Upper lobe of left lung (tissue), 4 donors: Measurements from ENCODE around the gene RHOT2.

Source experiments
- CTCF ChIP-seq, 6 experiments: fragments of 450-650 bp in 4 of 6; fragments of 200-600 bp in 2 of 6; sonication (generic) in 2 of 6; IDR thresholded peaks; one replicate each; pipeline ENCODE4 v1.5.1; 2016 to 2019; ENCODE audit warnings: antibody characterized with exemption in 6 of 6
- EP300 ChIP-seq, 4 donors: sonication (generic); formaldehyde crosslinking; IDR thresholded peaks; one replicate each; pipeline ENCODE4 v1.5.1; 2017; ENCODE audit warnings: antibody characterized with exemption in 4 of 4, control low read depth in 2 of 4
- POLR2A ChIP-seq, 4 donors: fragments of 450-650 bp; IDR thresholded peaks; one replicate each; pipeline ENCODE4 v1.5.1; 2016 to 2017; ENCODE audit warnings: antibody characterized with exemption in 4 of 4, mild to moderate bottlenecking in 2 of 4

DNA sequence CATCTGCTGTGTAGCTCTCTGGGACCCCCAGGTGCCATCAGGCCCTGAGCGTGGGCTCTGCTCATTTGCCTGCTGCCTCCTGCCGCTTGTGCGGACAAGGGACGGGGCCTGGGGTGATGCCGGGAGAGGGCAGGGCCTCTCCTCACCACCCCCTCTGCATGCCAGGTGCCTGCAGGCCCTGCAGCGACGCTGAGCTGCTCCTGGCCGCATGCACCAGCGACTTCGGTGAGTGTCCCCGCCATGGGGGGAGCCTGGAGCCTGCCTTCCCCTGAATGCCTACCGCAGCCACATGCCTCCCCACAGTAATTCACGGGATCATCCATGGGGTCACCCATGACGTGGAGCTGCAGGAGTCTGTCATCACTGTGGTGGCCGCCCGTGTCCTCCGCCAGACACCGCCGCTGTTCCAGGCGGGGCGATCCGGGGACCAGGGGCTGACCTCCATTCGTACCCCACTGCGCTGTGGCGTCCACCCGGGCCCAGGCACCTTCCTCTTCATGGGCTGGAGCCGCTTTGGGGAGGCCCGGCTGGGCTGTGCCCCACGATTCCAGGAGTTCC, 48.9 kb downstream of the RHOT2 start:
- TF ChIP-seq CTCF (IDR thresholded peaks at IDR 0.05) = no peak
- TF ChIP-seq EP300 (IDR thresholded peaks at IDR 0.05) = no peak
- no peak for TF ChIP-seq POLR2A (IDR thresholded peaks at IDR 0.05)
